Smooth muscle cell (in vitro differentiated cells): Measurements from ENCODE around the gene ERRFI1. TPM values are rescaled to one million over a fixed set of nuclear protein-coding genes. Genes with fewer than 3 reads are reported as not detected.
A peak's percentile ranks its signal among the peaks of the same experiment; 100 is the strongest.
"Not testable (repeated sequence)": the region's sequence is repeated elsewhere in the genome, so short reads cannot be mapped to it uniquely, and the experiment has no call there.

ENCODE experiments used
- DNase-seq: peaks from one replicate; lab custom pipeline; 2025; ENCODE audit not compliant: unreplicated experiment; lab: John Stamatoyannopoulos, UW
- H2AFZ ChIP-seq: fragments of 200-600 bp; sonication (generic); 2 replicates; pipeline ENCODE4 v1.6.0; 2016; ENCODE audit warnings: antibody characterized with exemption, low read depth, mild to moderate bottlenecking
- H3F3A ChIP-seq: fragments of 200-600 bp; sonication (generic); 2 replicates; pipeline ENCODE4 v1.6.0; 2017; ENCODE audit warnings: antibody characterized with exemption, low read depth
- H3K27ac ChIP-seq: fragments of 200-600 bp; sonication (generic); 2 replicates; pipeline ENCODE4 v1.5.1; 2016; ENCODE audit warnings: low read depth, mild to moderate bottlenecking
- H3K27me3 ChIP-seq: fragments of 200-600 bp; sonication (generic); 2 replicates; pipeline ENCODE4 v1.6.1; 2016; ENCODE audit warnings: low read depth, mild to moderate bottlenecking
- H3K36me3 ChIP-seq: fragments of 200-600 bp; sonication (generic); 2 replicates; pipeline ENCODE4 v1.5.1; 2016; ENCODE audit warnings: low read depth
- H3K4me1 ChIP-seq: fragments of 200-600 bp; sonication (generic); 2 replicates; pipeline ENCODE4 v1.5.1; 2016; ENCODE audit warnings: low read depth
- H3K4me2 ChIP-seq: fragments of 200-600 bp; sonication (generic); 2 replicates; pipeline ENCODE4 v1.6.0; 2016; ENCODE audit warnings: mild to moderate bottlenecking
- H3K4me3 ChIP-seq: fragments of 200-600 bp; sonication (generic); 2 replicates; pipeline ENCODE4 v1.5.1; 2016; ENCODE audit warnings: mild to moderate bottlenecking
- H3K79me2 ChIP-seq: fragments of 200-600 bp; sonication (generic); 2 replicates; pipeline ENCODE4 v1.6.0; 2016; ENCODE audit warnings: low read depth, mild to moderate bottlenecking
- H3K9ac ChIP-seq: fragments of 200-600 bp; sonication (generic); 2 replicates; pipeline ENCODE4 v1.6.0; 2016; ENCODE audit warnings: low read depth
- H3K9me3 ChIP-seq: fragments of 200-600 bp; sonication (generic); replicated peaks from 2 replicates; pipeline ENCODE4 v1.5.1; 2016; ENCODE audit warnings: low read depth
- H4K20me1 ChIP-seq: fragments of 200-600 bp; sonication (generic); 2 replicates; pipeline ENCODE4 v1.6.0; 2016; ENCODE audit warnings: low read depth
- WGBS: methylation state at CpG from one replicate; pipeline ENCODE4 v1.1.7; 2016; ENCODE audit warnings: low lambda C conversion rate; 5-methylcytosine and 5-hydroxymethylcytosine counted together
- polyA plus RNA-seq: library from polyadenylated mRNA; unstranded; fragments of >200 nt; fragmentation: Nextera tagmentation; extraction: Ambion mirVana; gene quantifications from 2 replicates; pipeline ENCODE4 v1.2.1, GENCODE V29; 2016
- total RNA-seq: library from RNA; depleted of rRNA; stranded (reverse); fragments of >200 nt; gene quantifications from 2 replicates; pipeline ENCODE4 v1.2.3, GENCODE V29; 2014
- TF ChIP-seq, protein P1 (sequence below): fragments of 200-600 bp; sonication (generic); IDR thresholded peaks from 2 replicates; pipeline ENCODE4 v1.5.1; 2017; ENCODE audit warnings: borderline replicate concordance, mild to moderate bottlenecking, antibody characterized with exemption; ENCODE audit not compliant: insufficient read depth, poor library complexity, severe bottlenecking

ERRFI1 gene
- total and polyA plus RNA-seq, 2 experiments from 2014 or later = 81.6 to 184 TPM

- Histone ChIP-seq H3K27me3 (no peaks in the 10 kb centered on the region), H3K79me2 (no peaks in the 10 kb centered on the region), H2AFZ (no peak overlapping the region), H3K9ac (no peak overlapping the region), H3K36me3 (no peaks in the 10 kb centered on the region), H3K4me2 (no peak overlapping the region), H4K20me1 (no peaks in the 10 kb centered on the region), H3K4me1 (peaks cover 4% of the 10 kb centered on the region), H3F3A (no peaks in the 10 kb centered on the region), H3K27ac (peak overlapping the region; percentile 46), H3K9me3 (no peaks in the 10 kb centered on the region), H3K4me3 (no peak overlapping the region)
- TF ChIP-seq, protein P1, sequence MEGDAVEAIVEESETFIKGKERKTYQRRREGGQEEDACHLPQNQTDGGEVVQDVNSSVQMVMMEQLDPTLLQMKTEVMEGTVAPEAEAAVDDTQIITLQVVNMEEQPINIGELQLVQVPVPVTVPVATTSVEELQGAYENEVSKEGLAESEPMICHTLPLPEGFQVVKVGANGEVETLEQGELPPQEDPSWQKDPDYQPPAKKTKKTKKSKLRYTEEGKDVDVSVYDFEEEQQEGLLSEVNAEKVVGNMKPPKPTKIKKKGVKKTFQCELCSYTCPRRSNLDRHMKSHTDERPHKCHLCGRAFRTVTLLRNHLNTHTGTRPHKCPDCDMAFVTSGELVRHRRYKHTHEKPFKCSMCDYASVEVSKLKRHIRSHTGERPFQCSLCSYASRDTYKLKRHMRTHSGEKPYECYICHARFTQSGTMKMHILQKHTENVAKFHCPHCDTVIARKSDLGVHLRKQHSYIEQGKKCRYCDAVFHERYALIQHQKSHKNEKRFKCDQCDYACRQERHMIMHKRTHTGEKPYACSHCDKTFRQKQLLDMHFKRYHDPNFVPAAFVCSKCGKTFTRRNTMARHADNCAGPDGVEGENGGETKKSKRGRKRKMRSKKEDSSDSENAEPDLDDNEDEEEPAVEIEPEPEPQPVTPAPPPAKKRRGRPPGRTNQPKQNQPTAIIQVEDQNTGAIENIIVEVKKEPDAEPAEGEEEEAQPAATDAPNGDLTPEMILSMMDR = no peak
- 52% methylated on average over 4 of the region's 4 CpGs for WGBS
- DNase-seq = no peak
These were observed 29.9 kb upstream of the ERRFI1 start for GRCh38 chr1:8055973-8056372.

DNA sequence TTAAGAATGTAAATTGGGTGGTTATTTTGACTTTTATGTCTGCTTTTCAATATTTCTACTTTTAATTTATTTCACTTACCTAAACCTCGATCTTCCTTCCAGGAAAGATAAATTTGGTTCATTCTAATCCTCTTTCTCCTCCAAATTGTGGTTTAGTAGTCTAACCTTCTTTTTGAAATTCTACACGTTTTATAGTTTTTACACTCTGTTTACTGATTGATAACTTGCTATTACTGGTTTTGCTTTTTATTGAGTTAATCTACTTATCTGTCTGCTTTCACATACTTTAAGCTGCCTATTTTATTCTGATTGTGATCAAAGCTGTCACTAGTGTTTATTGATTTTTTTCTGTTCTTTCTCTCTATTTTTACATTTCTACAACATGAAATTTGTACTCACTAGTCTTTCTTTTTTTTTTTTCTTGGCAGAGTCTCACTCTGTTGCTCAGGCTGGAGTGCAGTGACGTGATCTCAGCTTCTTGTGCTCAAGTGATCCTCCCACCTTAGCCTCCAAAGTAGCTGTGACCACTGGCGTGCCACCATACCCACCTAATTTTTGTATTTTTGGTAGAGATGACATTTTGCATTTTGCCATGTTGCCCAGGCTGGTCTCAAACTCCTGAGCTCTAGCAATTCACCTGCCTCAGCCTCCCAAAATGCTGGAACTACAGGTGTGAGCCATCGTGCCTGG is 27.9 kb upstream of the ERRFI1 start:
- no peaks in the 10 kb centered on the region for H3K36me3 ChIP-seq
- no peaks in the 10 kb centered on the region for H3K9me3 ChIP-seq
- no peaks in the 10 kb centered on the region for H3K79me2 ChIP-seq
- no peak overlapping the region for H3K4me2 ChIP-seq
- no peaks in the 10 kb centered on the region for H3F3A ChIP-seq
- DNase-seq = no peak
- H3K27me3 ChIP-seq = no peaks in the 10 kb centered on the region
- TF ChIP-seq, protein P1 = no peak
- no peak overlapping the region for H2AFZ ChIP-seq
- WGBS = 77% methylated on average over 5 of the region's 5 CpGs
- H3K27ac ChIP-seq = no peak overlapping the region
- no peak overlapping the region for H3K4me3 ChIP-seq
- no peaks in the 10 kb centered on the region for H3K4me1 ChIP-seq
- no peaks in the 10 kb centered on the region for H4K20me1 ChIP-seq
- H3K9ac ChIP-seq = no peak overlapping the region

DNA sequence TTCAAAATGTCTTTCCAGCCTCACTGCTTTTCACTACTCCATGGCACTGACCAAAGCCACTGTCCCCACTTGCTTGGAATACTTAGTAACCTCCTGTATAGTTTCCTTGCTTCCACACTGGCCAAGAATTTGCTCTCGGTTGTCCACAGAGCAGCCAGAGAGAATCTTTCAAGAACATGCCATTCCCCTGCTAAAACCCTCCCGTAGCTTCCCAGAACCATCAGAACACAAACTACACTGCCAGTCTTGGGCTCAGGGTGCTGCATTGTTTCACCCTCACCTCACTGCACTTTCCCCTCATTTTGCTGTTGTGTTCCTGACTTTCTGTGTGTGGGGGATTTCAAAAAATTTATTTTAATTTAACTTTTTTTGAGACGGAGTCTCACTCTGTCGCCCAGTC is 25.5 kb upstream of the ERRFI1 start:
- TF ChIP-seq, protein P1 = no peak
- Histone ChIP-seq H4K20me1 (no peaks in the 10 kb centered on the region), H3K9ac (no peak overlapping the region), H3K4me2 (no peak overlapping the region), H3K36me3 (no peaks in the 10 kb centered on the region), H3F3A (peaks cover 9% of the 10 kb centered on the region), H3K4me1 (peaks cover 8% of the 10 kb centered on the region), H3K9me3 (no peaks in the 10 kb centered on the region), H3K27me3 (no peaks in the 10 kb centered on the region), H2AFZ (no peak overlapping the region), H3K27ac (no peak overlapping the region), H3K79me2 (no peaks in the 10 kb centered on the region), H3K4me3 (no peak overlapping the region)
- no peak for DNase-seq
- WGBS = 92% methylated on average over 4 of the region's 4 CpGs

DNA sequence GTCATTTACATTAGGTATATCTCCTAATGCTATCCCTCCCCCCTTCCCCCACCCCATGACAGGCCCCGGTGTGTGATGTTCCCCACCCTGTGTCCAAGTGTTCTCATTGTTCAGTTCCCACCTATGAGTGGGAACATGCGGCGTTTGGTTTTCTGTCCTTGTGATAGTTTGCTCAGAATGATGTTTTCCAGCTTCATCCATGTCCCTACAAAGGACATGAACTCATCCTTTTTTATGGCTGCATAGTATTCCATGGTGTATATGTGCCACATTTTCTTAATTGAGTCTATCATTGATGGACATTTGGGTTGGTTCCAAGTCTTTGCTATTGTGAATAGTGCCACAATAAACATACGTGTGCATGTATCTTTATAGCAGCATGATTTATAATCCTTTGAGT is 23.1 kb upstream of the ERRFI1 start:
- 99% methylated on average over 4 of the region's 4 CpGs for WGBS
- not testable (repeated sequence) for H3K36me3 ChIP-seq, H3K27me3 ChIP-seq

More for the DNA sequence above, 23.1 kb upstream of the ERRFI1 start:
- H4K20me1 ChIP-seq, H3K4me1 ChIP-seq, H2AFZ ChIP-seq, H3K4me3 ChIP-seq, H3K27ac ChIP-seq, H3K79me2 ChIP-seq, DNase-seq, H3K9ac ChIP-seq, H3K9me3 ChIP-seq, H3K4me2 ChIP-seq: not testable (repeated sequence)
- H3F3A ChIP-seq = peaks cover 18% of the 10 kb centered on the region
